ENCODE data around the gene ZNF821.
A peak's percentile ranks its signal among the peaks of the same experiment; 100 is the strongest.
"Not testable (repeated sequence)": the region's sequence is repeated elsewhere in the genome, so short reads cannot be mapped to it uniquely, and the experiment has no call there.

ZNF821 gene

GRCh38 chr16:71915350-71915749 lies 31.4 kb upstream of the ZNF821 start:
- no peak overlapping the region for H3K4me3 ChIP-seq (ENCODE audit: low read depth, low read length)
- no peak overlapping the region for H2AFZ ChIP-seq
- H3K79me2 ChIP-seq: peaks cover 61% of the 10 kb centered on the region
- H3K36me3 ChIP-seq (ENCODE audit: control insufficient read depth, insufficient read depth, low read length): no peaks in the 10 kb centered on the region
- H3K9ac ChIP-seq: no peak overlapping the region
- H3K4me2 ChIP-seq (ENCODE audit: low read length): peak overlapping the region; percentile 17
- H3K27ac ChIP-seq: peak overlapping the region; percentile 40
- peaks cover 30% of the 10 kb centered on the region for H3K4me1 ChIP-seq
- H3K27me3 ChIP-seq (ENCODE audit: control insufficient read depth, insufficient read depth, low read length): no peaks in the 10 kb centered on the region
- TF ChIP-seq CTCF (IDR thresholded peaks at IDR 0.05): no peak
- no peaks in the 10 kb centered on the region for H3K9me3 ChIP-seq (ENCODE audit: control insufficient read depth, low read length)

- Histone ChIP-seq H3K4me1 (peaks cover 32% of the 10 kb centered on the region), H3K79me2 (peaks cover 66% of the 10 kb centered on the region), H3K27me3 (ENCODE audit: control insufficient read depth, insufficient read depth, low read length) (no peaks in the 10 kb centered on the region), H3K4me3 (ENCODE audit: low read depth, low read length) (no peak overlapping the region), H3K27ac (peak overlapping the region; percentile 40), H3K4me2 (ENCODE audit: low read length) (no peak overlapping the region), H3K9me3 (ENCODE audit: control insufficient read depth, low read length) (no peaks in the 10 kb centered on the region), H3K36me3 (ENCODE audit: control insufficient read depth, insufficient read depth, low read length) (no peaks in the 10 kb centered on the region), H3K9ac (no peak overlapping the region), H2AFZ (no peak overlapping the region)
- TF ChIP-seq CTCF (IDR thresholded peaks at IDR 0.05): no peak
Observed at GRCh38 chr16:71914802-71915201, 30.8 kb upstream of the ZNF821 start.

- Histone ChIP-seq H3K36me3 (ENCODE audit: control insufficient read depth, insufficient read depth, low read length) (no peaks in the 10 kb centered on the region), H2AFZ (no peak overlapping the region), H3K79me2 (peaks cover 72% of the 10 kb centered on the region), H3K9me3 (ENCODE audit: control insufficient read depth, low read length) (no peaks in the 10 kb centered on the region), H3K4me1 (peaks cover 34% of the 10 kb centered on the region), H3K9ac (no peak overlapping the region), H3K27ac (no peak overlapping the region), H3K4me3 (ENCODE audit: low read depth, low read length) (no peak overlapping the region), H3K27me3 (ENCODE audit: control insufficient read depth, insufficient read depth, low read length) (no peaks in the 10 kb centered on the region), H3K4me2 (ENCODE audit: low read length) (no peak overlapping the region)
- TF ChIP-seq CTCF (IDR thresholded peaks at IDR 0.05): no peak
Observed at GRCh38 chr16:71912534-71913275, 28.7 kb upstream of the ZNF821 start.

GRCh38 chr16:71911121-71911520 lies 27.1 kb upstream of the ZNF821 start:
- Histone ChIP-seq H3K4me1 (peaks cover 27% of the 10 kb centered on the region), H3K79me2 (peaks cover 80% of the 10 kb centered on the region), H2AFZ (no peak overlapping the region), H3K4me2 (ENCODE audit: low read length) (no peak overlapping the region), H3K36me3 (ENCODE audit: control insufficient read depth, insufficient read depth, low read length) (no peaks in the 10 kb centered on the region), H3K27ac (no peak overlapping the region), H3K9me3 (ENCODE audit: control insufficient read depth, low read length) (no peaks in the 10 kb centered on the region), H3K27me3 (ENCODE audit: control insufficient read depth, insufficient read depth, low read length) (no peaks in the 10 kb centered on the region), H3K9ac (no peak overlapping the region), H3K4me3 (ENCODE audit: low read depth, low read length) (no peak overlapping the region)
- no peak for TF ChIP-seq CTCF (IDR thresholded peaks at IDR 0.05)

GRCh38 chr16:71905765-71906164 lies 21.8 kb upstream of the ZNF821 start:
- H3K9ac ChIP-seq; H3K27ac ChIP-seq; H3K4me1 ChIP-seq; H3K9me3 ChIP-seq (ENCODE audit: control insufficient read depth, low read length); H3K4me2 ChIP-seq (ENCODE audit: low read length); H3K4me3 ChIP-seq (ENCODE audit: low read depth, low read length); H2AFZ ChIP-seq; H3K36me3 ChIP-seq (ENCODE audit: control insufficient read depth, insufficient read depth, low read length); H3K27me3 ChIP-seq (ENCODE audit: control insufficient read depth, insufficient read depth, low read length): not testable (repeated sequence)
- peaks cover 86% of the 10 kb centered on the region for H3K79me2 ChIP-seq

All from parathyroid adenoma (tissue), 2 donors.